Kidney (tissue), 14 donors: ENCODE data around the gene MPC1L. TPM values are rescaled to one million over a fixed set of nuclear protein-coding genes. Genes with fewer than 3 reads are reported as not detected.

Source experiments
- DNase-seq, 5 donors: peaks; one replicate each; pipeline ENCODE4 v3.0.0-alpha.2; 2013 to 2020
- FAIRE-seq: peaks from 2 replicates; lab custom pipeline; 2012; peaks lifted over from hg19 to GRCh38; lab: Jason Lieb, UNC
- H3K27ac ChIP-seq, 2 donors: one replicate each; pipeline ENCODE4 v1.7.0; 2013; ENCODE audit warnings: low read depth in 2 of 2, low read length in 2 of 2, inconsistent platforms in 1 of 2
- H3K27me3 ChIP-seq: one replicate; pipeline ENCODE4 v1.7.1; 2013; ENCODE audit warnings: low read length, inconsistent platforms; ENCODE audit not compliant: control insufficient read depth, insufficient read depth
- H3K36me3 ChIP-seq, 3 donors: one replicate each; pipeline versions ENCODE4 v1.7.0 to v1.7.1; 2013; ENCODE audit warnings: low read length in 3 of 3, control low read depth in 1 of 3, inconsistent platforms in 1 of 3; ENCODE audit not compliant: insufficient read depth in 3 of 3, control insufficient read depth in 2 of 3
- H3K4me1 ChIP-seq, 3 donors: one replicate each; pipeline versions ENCODE4 v1.7.0 to v1.7.1; 2013; ENCODE audit warnings: low read length in 3 of 3, inconsistent platforms in 1 of 3, low read depth in 1 of 3; ENCODE audit not compliant: control insufficient read depth in 2 of 3, insufficient read depth in 2 of 3
- H3K4me3 ChIP-seq, 3 donors: one replicate each; pipeline versions ENCODE4 v1.7.0 to v1.8.1; 2013; ENCODE audit warnings: low read length in 3 of 3, control low read depth in 1 of 3, inconsistent platforms in 1 of 3
- H3K9ac ChIP-seq, 3 donors: one replicate each; pipeline versions ENCODE4 v1.7.0 to v1.7.1; 2013; ENCODE audit warnings: low read length in 3 of 3, control low read depth in 1 of 3, inconsistent platforms in 1 of 3
- H3K9me3 ChIP-seq, 3 donors: one replicate each; pipeline versions ENCODE4 v1.7.0 to v1.7.1; 2013; ENCODE audit warnings: low read length in 3 of 3, control low read depth in 1 of 3, inconsistent platforms in 1 of 3; ENCODE audit not compliant: control insufficient read depth in 2 of 3, insufficient read depth in 1 of 3
- intact Hi-C: fragments of 100-400 bp; cut with DNase I; formaldehyde crosslinking; loops from one replicate; pipeline ENCODE4 v1.11.1; 2022
- polyA plus RNA-seq: library from polyadenylated mRNA; stranded (reverse); fragments of 350-450 nt; fragmentation: Illumina TruSeq; extraction: RNeasy Lipid Tissue Mini Kit (QIAGEN cat#74804); gene quantifications from one replicate; pipeline ENCODE4 v1.2.3, GENCODE V29; 2014; ENCODE audit warnings: low read depth, low replicate concordance; ENCODE audit not compliant: insufficient read depth
- total RNA-seq: library from RNA; stranded (reverse); fragmentation: NEBNext Ultra II Directional; extraction: Animal tissue kit (Norgen Biotek cat#: 25700); gene quantifications from one replicate; pipeline ENCODE4 v1.2.1, GENCODE V29; 2021
- TF ChIP-seq, protein P1 (sequence below): IDR thresholded peaks from 3 replicates; pipeline ENCODE4 v1.5.1; 2012; ENCODE audit warnings: mild to moderate bottlenecking, moderate library complexity, borderline replicate concordance; ENCODE audit not compliant: insufficient read depth; ENCODE audit errors: extremely low read depth
- donor health status: control.
- donor health status: control.
- donor health status: control.
- donor health status: control.
- donor health status: control.
- donor health status: DM: yes; HTN: yes; CAD: no.
- donor health status: Normal renal cell carcinoma (clear cell type).

Gene MPC1L
- total and polyA plus RNA-seq, 2 donors from 2014 or later, result not detected

DNA sequence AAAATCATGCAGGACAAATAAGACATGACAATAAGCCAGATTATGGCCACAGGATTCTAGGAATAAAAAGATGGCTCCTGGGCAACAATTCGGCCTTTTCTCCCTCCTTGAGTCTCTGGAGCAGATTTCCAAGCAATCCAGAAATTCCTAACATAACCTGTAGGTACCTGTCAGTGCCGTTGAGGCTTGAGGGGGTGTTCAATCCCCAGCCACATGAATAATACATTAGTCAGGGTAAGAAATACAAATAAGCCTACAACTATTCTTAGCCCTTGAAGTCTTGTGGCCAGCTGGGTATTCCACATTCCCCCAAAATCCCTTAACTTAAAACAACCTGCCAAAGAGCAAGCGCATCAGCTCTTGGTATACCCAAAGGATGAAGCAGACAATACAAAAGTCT, 14.5 kb downstream of the MPC1L start:
- Histone ChIP-seq H3K9me3 (no peaks in the 10 kb centered on the region), H3K27me3 (peaks cover 10% of the 10 kb centered on the region), H3K4me3 (no peak overlapping the region), H3K9ac (no peak overlapping the region), H3K36me3 (peaks cover 4 to 12% (median 11%) of the 10 kb centered on the region in 3 donors), H3K27ac (no peak overlapping the region), H3K4me1 (no peaks in the 10 kb centered on the region)
- DNase-seq (no peak), FAIRE-seq (no peak)
- TF ChIP-seq, protein P1, sequence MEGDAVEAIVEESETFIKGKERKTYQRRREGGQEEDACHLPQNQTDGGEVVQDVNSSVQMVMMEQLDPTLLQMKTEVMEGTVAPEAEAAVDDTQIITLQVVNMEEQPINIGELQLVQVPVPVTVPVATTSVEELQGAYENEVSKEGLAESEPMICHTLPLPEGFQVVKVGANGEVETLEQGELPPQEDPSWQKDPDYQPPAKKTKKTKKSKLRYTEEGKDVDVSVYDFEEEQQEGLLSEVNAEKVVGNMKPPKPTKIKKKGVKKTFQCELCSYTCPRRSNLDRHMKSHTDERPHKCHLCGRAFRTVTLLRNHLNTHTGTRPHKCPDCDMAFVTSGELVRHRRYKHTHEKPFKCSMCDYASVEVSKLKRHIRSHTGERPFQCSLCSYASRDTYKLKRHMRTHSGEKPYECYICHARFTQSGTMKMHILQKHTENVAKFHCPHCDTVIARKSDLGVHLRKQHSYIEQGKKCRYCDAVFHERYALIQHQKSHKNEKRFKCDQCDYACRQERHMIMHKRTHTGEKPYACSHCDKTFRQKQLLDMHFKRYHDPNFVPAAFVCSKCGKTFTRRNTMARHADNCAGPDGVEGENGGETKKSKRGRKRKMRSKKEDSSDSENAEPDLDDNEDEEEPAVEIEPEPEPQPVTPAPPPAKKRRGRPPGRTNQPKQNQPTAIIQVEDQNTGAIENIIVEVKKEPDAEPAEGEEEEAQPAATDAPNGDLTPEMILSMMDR, result no peak
- intact Hi-C loops, result no loop called here

- H3K9ac ChIP-seq, result peak overlapping the region in 2 of 3 donors; percentile 41 to 67
- no peak for FAIRE-seq
- H3K4me3 ChIP-seq, result peak overlapping the region in 2 of 3 donors; percentile 51 to 65
- H3K27ac ChIP-seq, result peak overlapping the region; percentile 89 to 93
- no peak for DNase-seq
- no peaks in the 10 kb centered on the region for H3K9me3 ChIP-seq
- peaks cover 14% of the 10 kb centered on the region for H3K27me3 ChIP-seq
- TF ChIP-seq, protein P1, result no peak
- H3K36me3 ChIP-seq, result peaks cover 0 to 3% (median 0%) of the 10 kb centered on the region in 3 donors
- intact Hi-C loops, result no loop called here
- peaks cover 0 to 9% (median 0%) of the 10 kb centered on the region in 3 donors for H3K4me1 ChIP-seq
Observed at GRCh38 chrX:40644176-40644575, 20.9 kb downstream of the MPC1L start.

DNA sequence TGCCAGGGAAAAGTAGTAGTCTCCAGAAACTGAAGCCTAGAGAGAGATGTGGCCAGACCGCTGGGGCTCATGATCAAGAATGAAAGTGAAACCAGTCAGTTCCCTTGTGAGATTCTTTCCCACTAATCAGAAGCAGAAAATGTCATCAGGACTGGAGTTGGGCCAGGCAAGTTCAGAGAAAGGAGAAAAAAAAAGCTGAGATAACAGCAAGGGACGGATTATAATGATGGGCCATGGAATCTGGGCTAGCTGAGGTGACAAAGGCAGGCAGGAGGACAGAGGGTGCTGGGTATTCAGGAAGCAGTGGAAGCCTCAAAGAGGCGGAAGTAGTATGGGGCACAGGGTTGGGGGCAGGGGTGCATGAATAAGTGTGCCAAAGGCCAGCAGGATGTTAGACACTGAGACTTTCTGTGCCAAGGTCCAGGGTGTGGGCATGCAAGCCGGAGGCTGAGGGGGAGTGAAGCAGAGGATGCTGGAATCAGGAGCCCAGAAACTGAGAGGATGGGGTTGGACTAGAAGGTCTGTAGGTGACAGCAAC, 21.7 kb downstream of the MPC1L start:
- H3K27me3 ChIP-seq, result peaks cover 14% of the 10 kb centered on the region
- peaks cover 0 to 9% (median 0%) of the 10 kb centered on the region in 3 donors for H3K4me1 ChIP-seq
- H3K36me3 ChIP-seq, result no peaks in the 10 kb centered on the region
- peak overlapping the region in 2 of 3 donors; percentile 41 to 67 for H3K9ac ChIP-seq
- intact Hi-C loops, result no loop called here
- TF ChIP-seq, protein P1, result no peak
- peak in 3 of 5 donors; percentile 6 to 80 (median 54) for DNase-seq
- no peak for FAIRE-seq
- H3K9me3 ChIP-seq, result no peaks in the 10 kb centered on the region
- H3K4me3 ChIP-seq, result peak overlapping the region; percentile 20 to 65 (median 51)
- H3K27ac ChIP-seq, result peak overlapping the region; percentile 89 to 93
